ENCODE results near the gene PCDH9.

PCDH9 gene

GRCh38 chr13:67048084-67048820 lies 181.9 kb downstream of the PCDH9 start:
- Histone ChIP-seq H3K27ac (ENCODE audit: poor library complexity, severe bottlenecking) (no peak overlapping the region), H3K9me3 (ENCODE audit: severe bottlenecking) (no peaks in the 10 kb centered on the region), H3K4me3 (ENCODE audit: severe bottlenecking) (no peak overlapping the region), H3K4me1 (ENCODE audit: insufficient read depth, poor library complexity, severe bottlenecking) (no peaks in the 10 kb centered on the region), H3K27me3 (ENCODE audit: insufficient read depth, poor library complexity, severe bottlenecking) (no peaks in the 10 kb centered on the region), H3K36me3 (ENCODE audit: low read depth) (no peaks in the 10 kb centered on the region)
- DNase-seq (ENCODE audit: low spot score) (no peak), ATAC-seq (ENCODE audit: low read depth) (no peak)
- TF ChIP-seq CTCF (IDR thresholded peaks at IDR 0.05; ENCODE audit: poor library complexity, severe bottlenecking), result no peak

GRCh38 chr13:67045357-67045756 lies 184.8 kb downstream of the PCDH9 start:
- no peak for TF ChIP-seq CTCF (IDR thresholded peaks at IDR 0.05; ENCODE audit: poor library complexity, severe bottlenecking)
- Histone ChIP-seq H3K27ac (ENCODE audit: poor library complexity, severe bottlenecking) (no peak overlapping the region), H3K4me1 (ENCODE audit: insufficient read depth, poor library complexity, severe bottlenecking) (no peaks in the 10 kb centered on the region), H3K4me3 (ENCODE audit: severe bottlenecking) (no peak overlapping the region), H3K27me3 (ENCODE audit: insufficient read depth, poor library complexity, severe bottlenecking) (no peaks in the 10 kb centered on the region), H3K9me3 (ENCODE audit: severe bottlenecking) (no peaks in the 10 kb centered on the region), H3K36me3 (ENCODE audit: low read depth) (no peaks in the 10 kb centered on the region)
- ATAC-seq (ENCODE audit: low read depth) (no peak), DNase-seq (ENCODE audit: low spot score) (no peak)

- ATAC-seq (ENCODE audit: low read depth) (no peak), DNase-seq (ENCODE audit: low spot score) (no peak)
- Histone ChIP-seq H3K4me1 (ENCODE audit: insufficient read depth, poor library complexity, severe bottlenecking) (no peaks in the 10 kb centered on the region), H3K9me3 (ENCODE audit: severe bottlenecking) (no peaks in the 10 kb centered on the region), H3K36me3 (ENCODE audit: low read depth) (no peaks in the 10 kb centered on the region), H3K4me3 (ENCODE audit: severe bottlenecking) (no peak overlapping the region), H3K27ac (ENCODE audit: poor library complexity, severe bottlenecking) (no peak overlapping the region), H3K27me3 (ENCODE audit: insufficient read depth, poor library complexity, severe bottlenecking) (no peaks in the 10 kb centered on the region)
- TF ChIP-seq CTCF (IDR thresholded peaks at IDR 0.05; ENCODE audit: poor library complexity, severe bottlenecking), result no peak
Observed at GRCh38 chr13:67043901-67044300, 186.2 kb downstream of the PCDH9 start.

GRCh38 chr13:67042556-67042955 lies 187.6 kb downstream of the PCDH9 start:
- no peak for TF ChIP-seq CTCF (IDR thresholded peaks at IDR 0.05; ENCODE audit: poor library complexity, severe bottlenecking)
- Histone ChIP-seq H3K27me3 (ENCODE audit: insufficient read depth, poor library complexity, severe bottlenecking) (no peaks in the 10 kb centered on the region), H3K9me3 (ENCODE audit: severe bottlenecking) (no peaks in the 10 kb centered on the region), H3K4me3 (ENCODE audit: severe bottlenecking) (no peak overlapping the region), H3K27ac (ENCODE audit: poor library complexity, severe bottlenecking) (no peak overlapping the region), H3K4me1 (ENCODE audit: insufficient read depth, poor library complexity, severe bottlenecking) (no peaks in the 10 kb centered on the region), H3K36me3 (ENCODE audit: low read depth) (no peaks in the 10 kb centered on the region)
- ATAC-seq (ENCODE audit: low read depth) (no peak), DNase-seq (ENCODE audit: low spot score) (no peak)

GRCh38 chr13:67036699-67037457 lies 193.3 kb downstream of the PCDH9 start:
- no peak for DNase-seq (ENCODE audit: low spot score)
- Histone ChIP-seq H3K27ac (ENCODE audit: poor library complexity, severe bottlenecking) (no peak overlapping the region), H3K36me3 (ENCODE audit: low read depth) (no peaks in the 10 kb centered on the region), H3K27me3 (ENCODE audit: insufficient read depth, poor library complexity, severe bottlenecking) (no peaks in the 10 kb centered on the region), H3K4me3 (ENCODE audit: severe bottlenecking) (no peak overlapping the region), H3K4me1 (ENCODE audit: insufficient read depth, poor library complexity, severe bottlenecking) (no peaks in the 10 kb centered on the region), H3K9me3 (ENCODE audit: severe bottlenecking) (no peaks in the 10 kb centered on the region)
- TF ChIP-seq CTCF (IDR thresholded peaks at IDR 0.05; ENCODE audit: poor library complexity, severe bottlenecking), result no peak
- ATAC-seq (ENCODE audit: low read depth), result no peak
